ENCODE measurements around the gene GSTK1. TPM values are rescaled to one million over a fixed set of nuclear protein-coding genes. Genes with fewer than 3 reads are reported as not detected.

GSTK1 gene
- total RNA-seq, 6 experiments from 2014 or later: 209 to 315 (median 257) TPM

- intact Hi-C loops (cut with DNase I): no loop called here
- no peak overlapping the region for H3K4me3 ChIP-seq
- no peak for TF ChIP-seq POLR2A (IDR thresholded peaks at IDR 0.05)
- no peak for TF ChIP-seq CTCF (IDR thresholded peaks at IDR 0.05)
- DNase-seq (no peak), ATAC-seq (no peak)
- WGBS (ENCODE audit: insufficient coverage, low coverage, low lambda C conversion rate, missing lambda C conversion rate): 91% methylated on average over 2 of the region's 2 CpGs
- H3K9me3 ChIP-seq: no peaks in the 10 kb centered on the region
- no peak overlapping the region for H3K27ac ChIP-seq
- H3K4me1 ChIP-seq: no peaks in the 10 kb centered on the region
- no peaks in the 10 kb centered on the region for H3K27me3 ChIP-seq
- H3K36me3 ChIP-seq: no peaks in the 10 kb centered on the region
Measured at GRCh38 chr7:143230602-143231457, 32.4 kb upstream of the GSTK1 start.

- Histone ChIP-seq H3K36me3 (no peaks in the 10 kb centered on the region), H3K4me1 (no peaks in the 10 kb centered on the region), H3K27me3 (no peaks in the 10 kb centered on the region), H3K9me3 (no peaks in the 10 kb centered on the region), H3K4me3 (no peak overlapping the region), H3K27ac (no peak overlapping the region)
- DNase-seq (no peak), ATAC-seq (no peak)
- intact Hi-C loops (cut with DNase I): no loop called here
- WGBS (ENCODE audit: insufficient coverage, low coverage, low lambda C conversion rate, missing lambda C conversion rate): 87% methylated on average over 2 of the region's 2 CpGs
- TF ChIP-seq POLR2A (IDR thresholded peaks at IDR 0.05) (no peak), CTCF (IDR thresholded peaks at IDR 0.05) (no peak)
Measured at GRCh38 chr7:143233816-143234532, 29.3 kb upstream of the GSTK1 start.

- no peak for DNase-seq
- peaks cover 0 to under 1% (median 0%) of the 10 kb centered on the region in 4 donors for H3K4me1 ChIP-seq
- no peak overlapping the region for H3K27ac ChIP-seq
- H3K9me3 ChIP-seq: no peaks in the 10 kb centered on the region
- intact Hi-C loops (cut with DNase I): no loop called here
- H3K36me3 ChIP-seq: no peaks in the 10 kb centered on the region
- WGBS (ENCODE audit: insufficient coverage, low coverage, low lambda C conversion rate, missing lambda C conversion rate): 57% methylated on average over 3 of the region's 3 CpGs
- no peak for TF ChIP-seq POLR2A (IDR thresholded peaks at IDR 0.05)
- H3K27me3 ChIP-seq: no peaks in the 10 kb centered on the region
- no peak overlapping the region for H3K4me3 ChIP-seq
- ATAC-seq: no peak
Measured at GRCh38 chr7:143234533-143234875, 28.7 kb upstream of the GSTK1 start.

- no peak for ATAC-seq
- intact Hi-C loops (cut with DNase I): no loop called here
- no peak for TF ChIP-seq CTCF (IDR thresholded peaks at IDR 0.05)
- H3K4me1 ChIP-seq: peaks cover 0 to 8% (median 0%) of the 10 kb centered on the region in 4 donors
- no peak overlapping the region for H3K27ac ChIP-seq
- no peaks in the 10 kb centered on the region for H3K9me3 ChIP-seq
- H3K36me3 ChIP-seq: no peaks in the 10 kb centered on the region
- no peak for DNase-seq
- H3K4me3 ChIP-seq: no peak overlapping the region
- WGBS (ENCODE audit: insufficient coverage, low coverage, low lambda C conversion rate, missing lambda C conversion rate): 19% methylated on average over 1 of the region's 1 CpG
- no peaks in the 10 kb centered on the region for H3K27me3 ChIP-seq
Measured at GRCh38 chr7:143235561-143235960, 27.7 kb upstream of the GSTK1 start.

- H3K27ac ChIP-seq: no peak overlapping the region
- 73% methylated on average over 3 of the region's 3 CpGs for WGBS (ENCODE audit: insufficient coverage, low coverage, low lambda C conversion rate, missing lambda C conversion rate)
- H3K27me3 ChIP-seq: no peaks in the 10 kb centered on the region
- DNase-seq (no peak), ATAC-seq (no peak)
- no peaks in the 10 kb centered on the region for H3K9me3 ChIP-seq
- intact Hi-C loops (cut with DNase I): no loop called here
- TF ChIP-seq POLR2A (IDR thresholded peaks at IDR 0.05) (no peak), CTCF (IDR thresholded peaks at IDR 0.05) (no peak)
- no peak overlapping the region for H3K4me3 ChIP-seq
- H3K36me3 ChIP-seq: no peaks in the 10 kb centered on the region
- peaks cover 0 to 16% (median 0%) of the 10 kb centered on the region in 4 donors for H3K4me1 ChIP-seq
Measured at GRCh38 chr7:143236408-143236990, 26.7 kb upstream of the GSTK1 start.
